ENCODE measurements around the gene PERP. TPM values are rescaled to one million over a fixed set of nuclear protein-coding genes. Genes with fewer than 3 reads are reported as not detected.

PERP gene
- total RNA-seq, result 12.8 and 39.3 TPM in 2 replicates
- 50.6 and 85.4 TPM in 2 replicates for polyA plus RNA-seq
- 72.3 and 119 TPM in 2 replicates for polyA plus RNA-seq (2012)
- polyA minus RNA-seq (ENCODE audit: low replicate concordance), result 49.7 and 76.9 TPM in 2 replicates

DNA sequence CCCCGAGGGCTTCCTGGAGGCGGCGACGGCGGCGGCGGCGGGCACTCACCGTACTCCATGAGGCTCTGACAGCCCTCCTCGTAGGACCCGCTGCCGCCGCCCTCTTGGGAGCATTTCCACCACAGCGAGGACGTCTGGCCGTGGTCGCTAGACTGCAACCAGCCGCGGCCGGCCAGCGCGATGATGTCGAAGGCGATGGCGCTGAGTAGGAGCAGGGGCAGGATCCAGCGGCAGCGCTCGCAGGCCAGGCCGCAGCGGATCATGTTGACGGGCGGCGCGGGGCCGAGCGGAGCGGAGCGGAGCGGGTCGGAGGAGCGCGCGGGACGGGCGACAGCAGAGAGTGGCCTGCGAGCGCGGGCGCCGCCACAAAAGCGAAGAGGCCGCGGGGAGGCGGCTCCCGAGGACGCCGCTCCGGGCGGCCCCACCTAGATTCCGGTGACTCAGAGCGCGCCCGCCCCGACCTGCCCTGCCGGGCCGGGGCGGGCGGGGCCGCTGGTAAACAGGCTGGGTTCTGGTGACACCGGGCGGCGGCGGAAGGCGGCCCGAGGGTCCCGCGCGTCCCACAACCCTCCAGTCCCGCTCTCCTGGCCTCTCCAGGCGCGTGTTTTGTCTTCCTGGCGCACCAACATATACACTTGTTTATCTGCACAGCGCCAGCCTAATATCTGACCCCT, at the start of gene PERP:
PERP (minus strand) TSS at position 342 of the 674 bp plus-strand sequence; CDS start at position 263, 79 bp downstream.
- H3K4me2 ChIP-seq (ENCODE audit: extremely low read depth, insufficient read depth, low read length), result peak within 1 kb of the TSS; percentile 79
- H3K9me3 ChIP-seq (ENCODE audit: control insufficient read depth, insufficient read depth, low read depth, low read length), result no peaks in the 10 kb centered on the region
- peaks cover 25% of the 10 kb centered on the region for H3K79me2 ChIP-seq (ENCODE audit: control insufficient read depth, insufficient read depth, low read length)
- DNase-seq (ENCODE audit: low read depth in 2 of 2), result peak; percentile 32 to 56
- no peaks in the 10 kb centered on the region for H3K27me3 ChIP-seq (ENCODE audit: control insufficient read depth, insufficient read depth, low read length)
- H3K4me1 ChIP-seq (ENCODE audit: control insufficient read depth, extremely low read depth, insufficient read depth, low read length), result peaks cover 2% of the 10 kb centered on the region
- H3K9ac ChIP-seq (ENCODE audit: insufficient read depth, low read length), result peak within 1 kb of the TSS; percentile 83
- H4K20me1 ChIP-seq (ENCODE audit: control insufficient read depth, extremely low read depth, insufficient read depth, low read length), result no peaks in the 10 kb centered on the region
- TF ChIP-seq, protein P1, sequence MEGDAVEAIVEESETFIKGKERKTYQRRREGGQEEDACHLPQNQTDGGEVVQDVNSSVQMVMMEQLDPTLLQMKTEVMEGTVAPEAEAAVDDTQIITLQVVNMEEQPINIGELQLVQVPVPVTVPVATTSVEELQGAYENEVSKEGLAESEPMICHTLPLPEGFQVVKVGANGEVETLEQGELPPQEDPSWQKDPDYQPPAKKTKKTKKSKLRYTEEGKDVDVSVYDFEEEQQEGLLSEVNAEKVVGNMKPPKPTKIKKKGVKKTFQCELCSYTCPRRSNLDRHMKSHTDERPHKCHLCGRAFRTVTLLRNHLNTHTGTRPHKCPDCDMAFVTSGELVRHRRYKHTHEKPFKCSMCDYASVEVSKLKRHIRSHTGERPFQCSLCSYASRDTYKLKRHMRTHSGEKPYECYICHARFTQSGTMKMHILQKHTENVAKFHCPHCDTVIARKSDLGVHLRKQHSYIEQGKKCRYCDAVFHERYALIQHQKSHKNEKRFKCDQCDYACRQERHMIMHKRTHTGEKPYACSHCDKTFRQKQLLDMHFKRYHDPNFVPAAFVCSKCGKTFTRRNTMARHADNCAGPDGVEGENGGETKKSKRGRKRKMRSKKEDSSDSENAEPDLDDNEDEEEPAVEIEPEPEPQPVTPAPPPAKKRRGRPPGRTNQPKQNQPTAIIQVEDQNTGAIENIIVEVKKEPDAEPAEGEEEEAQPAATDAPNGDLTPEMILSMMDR (conservative IDR thresholded peaks at IDR 0.05 in 1 of 2, IDR thresholded peaks at IDR 0.05 in 1 of 2; ENCODE audit: low read depth in 1 of 2, low read length in 2 of 2), result no peak
- TF ChIP-seq EZH2 (IDR thresholded peaks at IDR 0.05; ENCODE audit: low read length, missing control alignments), result no peak
- H2AFZ ChIP-seq (ENCODE audit: low read length), result peak within 1 kb of the TSS; percentile 81
- H3K4me3 ChIP-seq (replicated peaks in 1 of 4; ENCODE audit: control extremely low read depth in 1 of 4, insufficient read depth in 1 of 4, low read depth in 3 of 4, low read length in 4 of 4), result peak within 1 kb of the TSS; percentile 63 to 83 (median 72)
- H3K27ac ChIP-seq (ENCODE audit: insufficient read depth, low read length), result peak within 1 kb of the TSS; percentile 71
- H3K36me3 ChIP-seq (ENCODE audit: control insufficient read depth, insufficient read depth, low read length), result no peaks in the 10 kb centered on the region

DNA sequence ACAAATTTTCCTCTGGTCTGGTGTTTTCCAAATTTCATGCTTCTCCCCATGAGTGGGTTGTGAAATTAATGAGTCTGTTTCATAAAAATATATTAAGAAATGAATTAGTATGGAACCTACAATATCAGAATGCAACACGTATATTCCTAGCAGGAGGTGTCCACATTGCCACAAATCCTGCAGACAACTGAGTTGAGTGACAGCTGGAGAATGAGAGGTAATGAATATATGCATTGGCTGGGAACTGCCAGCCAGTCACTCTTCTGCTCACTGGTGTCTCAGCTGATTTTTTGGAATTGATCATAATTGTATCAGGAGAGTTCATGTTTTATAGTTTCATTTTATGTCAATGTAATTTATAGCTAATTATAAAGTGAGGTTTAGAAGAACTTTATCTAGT, 48.2 kb upstream of the PERP start:
- Histone ChIP-seq H3K9me3 (ENCODE audit: control insufficient read depth, insufficient read depth, low read depth, low read length) (no peaks in the 10 kb centered on the region), H3K9ac (ENCODE audit: insufficient read depth, low read length) (no peak overlapping the region), H3K36me3 (ENCODE audit: control insufficient read depth, insufficient read depth, low read length) (no peaks in the 10 kb centered on the region), H3K4me3 (replicated peaks in 1 of 4; ENCODE audit: control extremely low read depth in 1 of 4, insufficient read depth in 1 of 4, low read depth in 3 of 4, low read length in 4 of 4) (no peak overlapping the region), H3K4me1 (ENCODE audit: control insufficient read depth, extremely low read depth, insufficient read depth, low read length) (no peaks in the 10 kb centered on the region), H2AFZ (ENCODE audit: low read length) (no peak overlapping the region), H4K20me1 (ENCODE audit: control insufficient read depth, extremely low read depth, insufficient read depth, low read length) (no peaks in the 10 kb centered on the region), H3K27me3 (ENCODE audit: control insufficient read depth, insufficient read depth, low read length) (peaks cover 8% of the 10 kb centered on the region), H3K79me2 (ENCODE audit: control insufficient read depth, insufficient read depth, low read length) (no peaks in the 10 kb centered on the region), H3K27ac (ENCODE audit: insufficient read depth, low read length) (no peak overlapping the region), H3K4me2 (ENCODE audit: extremely low read depth, insufficient read depth, low read length) (no peak overlapping the region)
- TF ChIP-seq, protein P1 (conservative IDR thresholded peaks at IDR 0.05 in 1 of 2, IDR thresholded peaks at IDR 0.05 in 1 of 2; ENCODE audit: low read depth in 1 of 2, low read length in 2 of 2), result no peak
- no peak for TF ChIP-seq EZH2 (IDR thresholded peaks at IDR 0.05; ENCODE audit: low read length, missing control alignments)
- no peak for DNase-seq (ENCODE audit: low read depth in 2 of 2)

DNA sequence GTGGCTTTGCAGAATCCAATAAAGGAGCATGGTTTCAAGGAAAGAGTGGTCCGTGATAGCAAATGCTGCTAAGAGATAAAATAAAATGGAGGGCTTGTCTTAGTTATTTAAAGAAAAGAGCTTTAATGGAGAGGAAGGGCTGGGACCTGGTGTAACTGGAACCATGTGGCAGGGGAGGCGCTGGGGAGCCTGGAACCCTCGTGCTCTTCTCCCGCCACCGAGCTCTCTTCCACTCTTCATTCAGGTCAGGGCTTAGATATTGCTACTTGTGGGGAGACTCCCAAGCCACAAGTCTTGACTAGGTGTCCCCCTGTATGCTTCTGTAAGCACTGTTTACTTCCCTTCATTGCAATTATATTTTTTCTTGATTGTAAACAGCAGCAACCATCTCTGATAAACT, 39.3 kb upstream of the PERP start:
- no peaks in the 10 kb centered on the region for H4K20me1 ChIP-seq (ENCODE audit: control insufficient read depth, extremely low read depth, insufficient read depth, low read length)
- peaks cover 3% of the 10 kb centered on the region for H3K27me3 ChIP-seq (ENCODE audit: control insufficient read depth, insufficient read depth, low read length)
- H3K9ac ChIP-seq (ENCODE audit: insufficient read depth, low read length), result no peak overlapping the region
- H3K4me2 ChIP-seq (ENCODE audit: extremely low read depth, insufficient read depth, low read length), result no peak overlapping the region
- no peaks in the 10 kb centered on the region for H3K4me1 ChIP-seq (ENCODE audit: control insufficient read depth, extremely low read depth, insufficient read depth, low read length)
- H3K4me3 ChIP-seq (replicated peaks in 1 of 4; ENCODE audit: control extremely low read depth in 1 of 4, insufficient read depth in 1 of 4, low read depth in 3 of 4, low read length in 4 of 4), result no peak overlapping the region
- no peaks in the 10 kb centered on the region for H3K9me3 ChIP-seq (ENCODE audit: control insufficient read depth, insufficient read depth, low read depth, low read length)
- no peak overlapping the region for H2AFZ ChIP-seq (ENCODE audit: low read length)
- TF ChIP-seq EZH2 (IDR thresholded peaks at IDR 0.05; ENCODE audit: low read length, missing control alignments), result no peak
- TF ChIP-seq, protein P1 (conservative IDR thresholded peaks at IDR 0.05 in 1 of 2, IDR thresholded peaks at IDR 0.05 in 1 of 2; ENCODE audit: low read depth in 1 of 2, low read length in 2 of 2), result no peak
- no peak overlapping the region for H3K27ac ChIP-seq (ENCODE audit: insufficient read depth, low read length)
- DNase-seq (ENCODE audit: low read depth in 2 of 2), result no peak
- H3K36me3 ChIP-seq (ENCODE audit: control insufficient read depth, insufficient read depth, low read length), result no peaks in the 10 kb centered on the region
- no peaks in the 10 kb centered on the region for H3K79me2 ChIP-seq (ENCODE audit: control insufficient read depth, insufficient read depth, low read length)
